K562 (cell line): ENCODE data around the gene INPP1. TPM values are rescaled to one million over a fixed set of nuclear protein-coding genes. Genes with fewer than 3 reads are reported as not detected.

Source experiments
- ARNT ChIP-seq, 2 experiments: fragments of 450-650 bp; IDR thresholded peaks; 2 replicates each; pipeline ENCODE4 v1.6.1; 2016; ENCODE audit warnings: mild to moderate bottlenecking in 1 of 2
- CREB5 ChIP-seq: fragments of 250-450 bp; sonication (Bioruptor Pico); IDR thresholded peaks from 2 replicates; pipeline ENCODE4 v1.5.0; 2020; ENCODE audit warnings: mild to moderate bottlenecking
- HNRNPH1 ChIP-seq: fragments of 200-400 bp; formaldehyde crosslinking; optimal IDR thresholded peaks from 2 replicates; pipeline ENCODE3; 2017; ENCODE audit warnings: low read depth, mild to moderate bottlenecking, low read length, moderate library complexity
- HNRNPLL ChIP-seq: fragments of 200-400 bp; formaldehyde crosslinking; IDR thresholded peaks from 2 replicates; pipeline ENCODE4 v1.6.1; 2017; ENCODE audit warnings: low read length, low read depth, mild to moderate bottlenecking; ENCODE audit not compliant: poor library complexity, severe bottlenecking
- ILK ChIP-seq: fragments of 450-650 bp; IDR thresholded peaks from 2 replicates; pipeline ENCODE4 v1.6.1; 2016; ENCODE audit warnings: missing genetic modification characterization, low read depth, mild to moderate bottlenecking, missing compliant biosample characterization, moderate library complexity, borderline replicate concordance
- MYBL2 ChIP-seq, 2 experiments: fragments of 450-650 bp in 1 of 2; sonication (generic) in 1 of 2; formaldehyde crosslinking in 1 of 2; IDR thresholded peaks; 2 replicates each; pipeline versions ENCODE4 v1.6.1 to v1.8.1; 2017 to 2022; ENCODE audit warnings: borderline replicate concordance in 1 of 2, inconsistent platforms in 1 of 2, low read depth in 1 of 2, mild to moderate bottlenecking in 1 of 2, missing genetic modification reagents in 1 of 2, moderate library complexity in 1 of 2
- PHF20 ChIP-seq: fragments of 450-650 bp; IDR thresholded peaks from 2 replicates; pipeline ENCODE4 v1.6.1; 2018; ENCODE audit not compliant: partially characterized antibody
- POLR2AphosphoS2 ChIP-seq: IDR thresholded peaks from 2 replicates; pipeline ENCODE4 v1.6.1; 2012; ENCODE audit warnings: low read length, improper control_type of control experiment
- RBM22 ChIP-seq: fragments of 200-400 bp; formaldehyde crosslinking; IDR thresholded peaks from 2 replicates; pipeline ENCODE4 v1.6.1; 2018; ENCODE audit warnings: low read length, low read depth; ENCODE audit not compliant: poor library complexity, severe bottlenecking
- RBM25 ChIP-seq: fragments of 200-400 bp; formaldehyde crosslinking; IDR thresholded peaks from 2 replicates; pipeline ENCODE4 v1.6.1; 2018; ENCODE audit warnings: low read length, low read depth, moderate library complexity; ENCODE audit not compliant: severe bottlenecking
- RBM34 ChIP-seq: fragments of 200-400 bp; formaldehyde crosslinking; IDR thresholded peaks from 2 replicates; pipeline ENCODE4 v1.6.1; 2018; ENCODE audit warnings: low read length, borderline replicate concordance; ENCODE audit not compliant: insufficient read depth
- RERE ChIP-seq: sonication (generic); formaldehyde crosslinking; IDR thresholded peaks from 2 replicates; pipeline ENCODE4 v1.8.0; 2023; ENCODE audit warnings: missing genetic modification reagents, mild to moderate bottlenecking, borderline replicate concordance
- TCF7L2 ChIP-seq: fragments of 150-350 bp; IDR thresholded peaks from 2 replicates; pipeline ENCODE4 v1.6.1; 2016; ENCODE audit warnings: low read depth, mild to moderate bottlenecking, low read length, moderate library complexity
- THRB ChIP-seq: fragments of 450-650 bp; formaldehyde crosslinking; conservative IDR thresholded peaks from 2 replicates; pipeline ENCODE4 v1.4.0; 2022; ENCODE audit warnings: mild to moderate bottlenecking, missing genetic modification characterization
- ZNF146 ChIP-seq: IDR thresholded peaks from one replicate; pipeline ENCODE4 v1.6.1; 2018; ENCODE audit warnings: missing compliant biosample characterization; ENCODE audit not compliant: unreplicated experiment
- ZNF764 ChIP-seq: fragments of 250-450 bp; sonication (Bioruptor Pico); IDR thresholded peaks from 2 replicates; pipeline ENCODE4 v1.4.0; 2020; ENCODE audit warnings: low read depth, mild to moderate bottlenecking, moderate library complexity
- polyA plus RNA-seq, 8 experiments: library from polyadenylated mRNA; depleted of rRNA in 4 of 8; stranded (reverse) in 5 of 8; unstranded in 3 of 8; fragments of >200 nt; fragmentation: Nextera tagmentation in 2 of 8; fragmentation: Illumina TruSeq in 1 of 8; extraction: Ambion mirVana in 2 of 8; extraction: Trizol in 1 of 8; gene quantifications; 2 replicates each; pipeline versions ENCODE4 v1.2.1 to v1.2.3, GENCODE V29; 2011 to 2014; ENCODE audit warnings: inconsistent platforms in 1 of 8, missing spikeins in 1 of 8
- total RNA-seq, 7 experiments: library from RNA; depleted of rRNA in 6 of 7; stranded (reverse); fragments of >200 nt in 6 of 7; fragmentation: Illumina TruSeq in 2 of 7; extraction: Trizol in 2 of 7; gene quantifications; 2 replicates each; pipeline versions ENCODE4 v1.2.1 to v1.2.3, GENCODE V29; 2011 to 2021; ENCODE audit warnings: low replicate concordance in 1 of 7

The INPP1 gene
- total and polyA plus RNA-seq, 9 of the 15 experiments (the other 6 are each of a cell fraction or from before 2014, with no cell fraction given): 3.7 to 11.8 (median 6.5) TPM

GRCh38 chr2:190379249-190379964 lies 36.0 kb downstream of the INPP1 start (continued):
- no peak for TF ChIP-seq ZNF764 (CRISPR knock-in tag)
- no peak for TF ChIP-seq PHF20
- TF ChIP-seq RBM34: no peak
- TF ChIP-seq POLR2AphosphoS2: no peak
- TF ChIP-seq CREB5 (CRISPR knock-in tag): no peak
- TF ChIP-seq HNRNPH1: no peak
- no peak for TF ChIP-seq ARNT (IDR thresholded peaks at IDR 0.05)
- no peak for TF ChIP-seq ZNF146 (CRISPR knock-in tag)
- TF ChIP-seq ILK (tag): no peak
- TF ChIP-seq TCF7L2: no peak
- no peak for TF ChIP-seq RERE (CRISPR knock-in tag)
- no peak for TF ChIP-seq THRB (CRISPR knock-in tag)
- no peak for TF ChIP-seq RBM25
- TF ChIP-seq MYBL2 (IDR thresholded peaks at IDR 0.05; ENCODE audit: low read depth): no peak
- no peak for TF ChIP-seq MYBL2 (CRISPR knock-in tag; IDR thresholded peaks at IDR 0.05; ENCODE audit: borderline replicate concordance)
- peak; percentile 69 for TF ChIP-seq HNRNPLL
- no peak for TF ChIP-seq RBM22
